ENCODE results near the gene AKAP13.

GRCh38 chr15:85630311-85630710 is 249.9 kb downstream of the AKAP13 start:
- TF ChIP-seq, protein P1, sequence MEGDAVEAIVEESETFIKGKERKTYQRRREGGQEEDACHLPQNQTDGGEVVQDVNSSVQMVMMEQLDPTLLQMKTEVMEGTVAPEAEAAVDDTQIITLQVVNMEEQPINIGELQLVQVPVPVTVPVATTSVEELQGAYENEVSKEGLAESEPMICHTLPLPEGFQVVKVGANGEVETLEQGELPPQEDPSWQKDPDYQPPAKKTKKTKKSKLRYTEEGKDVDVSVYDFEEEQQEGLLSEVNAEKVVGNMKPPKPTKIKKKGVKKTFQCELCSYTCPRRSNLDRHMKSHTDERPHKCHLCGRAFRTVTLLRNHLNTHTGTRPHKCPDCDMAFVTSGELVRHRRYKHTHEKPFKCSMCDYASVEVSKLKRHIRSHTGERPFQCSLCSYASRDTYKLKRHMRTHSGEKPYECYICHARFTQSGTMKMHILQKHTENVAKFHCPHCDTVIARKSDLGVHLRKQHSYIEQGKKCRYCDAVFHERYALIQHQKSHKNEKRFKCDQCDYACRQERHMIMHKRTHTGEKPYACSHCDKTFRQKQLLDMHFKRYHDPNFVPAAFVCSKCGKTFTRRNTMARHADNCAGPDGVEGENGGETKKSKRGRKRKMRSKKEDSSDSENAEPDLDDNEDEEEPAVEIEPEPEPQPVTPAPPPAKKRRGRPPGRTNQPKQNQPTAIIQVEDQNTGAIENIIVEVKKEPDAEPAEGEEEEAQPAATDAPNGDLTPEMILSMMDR (IDR thresholded peaks at IDR 0.05), result no peak
- TF ChIP-seq POLR2A (IDR thresholded peaks at IDR 0.05), result no peak
